ENCODE data around the gene CLN6.

Gene CLN6

GRCh38 chr15:68218847-68219798 is 10.4 kb downstream of the CLN6 start:
- TF ChIP-seq GATA2 (IDR thresholded peaks at IDR 0.05; ENCODE audit: low read depth, low read length) (no peak), GATA3 (IDR thresholded peaks at IDR 0.05; ENCODE audit: low read depth, low read length) (no peak)

- no peak for TF ChIP-seq GATA2 (IDR thresholded peaks at IDR 0.05; ENCODE audit: low read depth, low read length)
- TF ChIP-seq GATA3 (IDR thresholded peaks at IDR 0.05; ENCODE audit: low read depth, low read length) = no peak
These were observed 11.2 kb downstream of the CLN6 start for GRCh38 chr15:68218331-68218730.

- TF ChIP-seq GATA2 (IDR thresholded peaks at IDR 0.05; ENCODE audit: low read depth, low read length) (no peak), GATA3 (IDR thresholded peaks at IDR 0.05; ENCODE audit: low read depth, low read length) (no peak)
These were observed 12.2 kb downstream of the CLN6 start for GRCh38 chr15:68217341-68217740.

- TF ChIP-seq GATA2 (IDR thresholded peaks at IDR 0.05; ENCODE audit: low read depth, low read length) (no peak), GATA3 (IDR thresholded peaks at IDR 0.05; ENCODE audit: low read depth, low read length) (no peak)
These were observed 14.7 kb downstream of the CLN6 start for GRCh38 chr15:68214838-68215254.

- no peak for TF ChIP-seq GATA3 (IDR thresholded peaks at IDR 0.05; ENCODE audit: low read depth, low read length)
- no peak for TF ChIP-seq GATA2 (IDR thresholded peaks at IDR 0.05; ENCODE audit: low read depth, low read length)
These were observed 15.3 kb downstream of the CLN6 start for GRCh38 chr15:68213991-68214837.

- TF ChIP-seq GATA3 (IDR thresholded peaks at IDR 0.05; ENCODE audit: low read depth, low read length) = no peak
These were observed 17.7 kb downstream of the CLN6 start for GRCh38 chr15:68211656-68212320.

GRCh38 chr15:68210821-68211655 is 18.5 kb downstream of the CLN6 start:
- TF ChIP-seq GATA2 (IDR thresholded peaks at IDR 0.05; ENCODE audit: low read depth, low read length) = no peak
- TF ChIP-seq GATA3 (IDR thresholded peaks at IDR 0.05; ENCODE audit: low read depth, low read length) = no peak

GRCh38 chr15:68210409-68210756 is 19.1 kb downstream of the CLN6 start:
- no peak for TF ChIP-seq GATA2 (IDR thresholded peaks at IDR 0.05; ENCODE audit: low read depth, low read length)
- TF ChIP-seq GATA3 (IDR thresholded peaks at IDR 0.05; ENCODE audit: low read depth, low read length) = no peak

- no peak for TF ChIP-seq GATA3 (IDR thresholded peaks at IDR 0.05; ENCODE audit: low read depth, low read length)
- TF ChIP-seq GATA2 (IDR thresholded peaks at IDR 0.05; ENCODE audit: low read depth, low read length) = no peak
These were observed 19.7 kb downstream of the CLN6 start for GRCh38 chr15:68209735-68210408.

- TF ChIP-seq GATA2 (IDR thresholded peaks at IDR 0.05; ENCODE audit: low read depth, low read length) (no peak), GATA3 (IDR thresholded peaks at IDR 0.05; ENCODE audit: low read depth, low read length) (no peak)
These were observed 20.3 kb downstream of the CLN6 start for GRCh38 chr15:68209272-68209671.

- TF ChIP-seq GATA2 (IDR thresholded peaks at IDR 0.05; ENCODE audit: low read depth, low read length) (no peak), GATA3 (IDR thresholded peaks at IDR 0.05; ENCODE audit: low read depth, low read length) (no peak)
These were observed 20.8 kb downstream of the CLN6 start for GRCh38 chr15:68208636-68209240.

GRCh38 chr15:68208136-68208535 is 21.4 kb downstream of the CLN6 start:
- no peak for TF ChIP-seq GATA2 (IDR thresholded peaks at IDR 0.05; ENCODE audit: low read depth, low read length)
- no peak for TF ChIP-seq GATA3 (IDR thresholded peaks at IDR 0.05; ENCODE audit: low read depth, low read length)
